Measurements from ENCODE around the gene ZXDC. TPM values are rescaled to one million over a fixed set of nuclear protein-coding genes. Genes with fewer than 3 reads are reported as not detected.

Gene ZXDC
- total and polyA plus RNA-seq, 9 of the 15 experiments (the other 6 are each of a cell fraction or from before 2014, with no cell fraction given): 0.59 to 13.4 (median 7.3) TPM

DNA sequence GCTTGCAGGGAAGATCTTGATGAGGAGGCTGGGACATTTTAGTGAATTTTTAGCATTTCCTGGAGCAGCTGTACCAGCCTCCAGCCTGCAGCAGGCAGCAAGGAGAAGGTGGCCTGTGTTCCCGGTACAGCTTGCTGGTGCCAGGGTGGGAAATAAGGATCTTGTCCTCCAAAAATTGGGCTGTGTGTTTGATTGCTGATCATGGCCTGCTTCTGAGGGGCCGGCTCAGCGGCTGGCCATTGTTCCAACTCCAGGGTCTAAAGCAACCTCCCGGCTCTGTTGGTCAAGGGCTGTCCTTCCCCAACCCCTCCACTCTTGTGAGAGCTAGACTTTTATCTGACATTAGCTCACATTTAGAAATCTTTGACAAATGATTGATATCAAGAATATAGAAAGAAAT is 75.9 kb downstream of the ZXDC start:
- WGBS (ENCODE audit: insufficient coverage, low coverage, missing lambda C conversion rate): 0% methylated on average over 4 of the region's 4 CpGs
- FAIRE-seq: no peak

More for the DNA sequence above, 75.9 kb downstream of the ZXDC start:
- Histone ChIP-seq H3K79me2 (ENCODE audit: control insufficient read depth, insufficient read depth, low read length) (no peaks in the 10 kb centered on the region), H3K27ac (ENCODE audit: extremely low read depth, low read depth, low read length) (no peak overlapping the region), H3K36me3 (ENCODE audit: control insufficient read depth, insufficient read depth, low read length) (no peaks in the 10 kb centered on the region), H4K20me1 (replicated peaks; ENCODE audit: control insufficient read depth, insufficient read depth, low read length) (no peaks in the 10 kb centered on the region), H3K9me3 (replicated peaks; ENCODE audit: control insufficient read depth, insufficient read depth, low read depth, low read length) (no peaks in the 10 kb centered on the region), H3K4me2 (ENCODE audit: insufficient read depth, low read length) (no peak overlapping the region), H3K4me3 (no peak overlapping the region), H3K27me3 (ENCODE audit: control insufficient read depth in 2 of 2, insufficient read depth in 2 of 2, low read length in 2 of 2) (peaks cover 0 to 33% of the 10 kb centered on the region in 2 experiments; a peak in 3 of 5 replicates), H3K9ac (ENCODE audit: insufficient read depth in 1 of 2, low read depth in 2 of 2, low read length in 2 of 2) (no peak overlapping the region), H3K4me1 (replicated peaks in 1 of 2; ENCODE audit: control insufficient read depth in 2 of 2, insufficient read depth in 2 of 2, low read length in 2 of 2) (no peaks in the 10 kb centered on the region; a peak in 1 of 5 replicates), H3K9me1 (ENCODE audit: control insufficient read depth, insufficient read depth, low read length) (no peaks in the 10 kb centered on the region), H2AFZ (ENCODE audit: low read depth, low read length) (no peak overlapping the region)
- DNase-seq (ENCODE audit: extremely low read depth in 1 of 4, low spot score in 3 of 4): no peak
- no peak for TF ChIP-seq ESRRA (IDR thresholded peaks at IDR 0.05; ENCODE audit: borderline replicate concordance, low read depth)
- TF ChIP-seq ILK (tag; IDR thresholded peaks at IDR 0.05; ENCODE audit: borderline replicate concordance, low read depth): no peak
- TF ChIP-seq, protein P1, sequence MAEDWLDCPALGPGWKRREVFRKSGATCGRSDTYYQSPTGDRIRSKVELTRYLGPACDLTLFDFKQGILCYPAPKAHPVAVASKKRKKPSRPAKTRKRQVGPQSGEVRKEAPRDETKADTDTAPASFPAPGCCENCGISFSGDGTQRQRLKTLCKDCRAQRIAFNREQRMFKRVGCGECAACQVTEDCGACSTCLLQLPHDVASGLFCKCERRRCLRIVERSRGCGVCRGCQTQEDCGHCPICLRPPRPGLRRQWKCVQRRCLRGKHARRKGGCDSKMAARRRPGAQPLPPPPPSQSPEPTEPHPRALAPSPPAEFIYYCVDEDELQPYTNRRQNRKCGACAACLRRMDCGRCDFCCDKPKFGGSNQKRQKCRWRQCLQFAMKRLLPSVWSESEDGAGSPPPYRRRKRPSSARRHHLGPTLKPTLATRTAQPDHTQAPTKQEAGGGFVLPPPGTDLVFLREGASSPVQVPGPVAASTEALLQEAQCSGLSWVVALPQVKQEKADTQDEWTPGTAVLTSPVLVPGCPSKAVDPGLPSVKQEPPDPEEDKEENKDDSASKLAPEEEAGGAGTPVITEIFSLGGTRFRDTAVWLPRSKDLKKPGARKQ (CRISPR knock-in tag; IDR thresholded peaks at IDR 0.05): no peak
- TF ChIP-seq HLTF (IDR thresholded peaks at IDR 0.05): no peak
- no peak for TF ChIP-seq ZNF444 (CRISPR knock-in tag; IDR thresholded peaks at IDR 0.05)
- no peak for TF ChIP-seq MAZ (CRISPR knock-in tag; conservative IDR thresholded peaks at IDR 0.05 in 1 of 2, IDR thresholded peaks at IDR 0.05 in 1 of 2)
- no peak for TF ChIP-seq ZNF764 (CRISPR knock-in tag; IDR thresholded peaks at IDR 0.05; ENCODE audit: low read depth)
- TF ChIP-seq, protein P2, sequence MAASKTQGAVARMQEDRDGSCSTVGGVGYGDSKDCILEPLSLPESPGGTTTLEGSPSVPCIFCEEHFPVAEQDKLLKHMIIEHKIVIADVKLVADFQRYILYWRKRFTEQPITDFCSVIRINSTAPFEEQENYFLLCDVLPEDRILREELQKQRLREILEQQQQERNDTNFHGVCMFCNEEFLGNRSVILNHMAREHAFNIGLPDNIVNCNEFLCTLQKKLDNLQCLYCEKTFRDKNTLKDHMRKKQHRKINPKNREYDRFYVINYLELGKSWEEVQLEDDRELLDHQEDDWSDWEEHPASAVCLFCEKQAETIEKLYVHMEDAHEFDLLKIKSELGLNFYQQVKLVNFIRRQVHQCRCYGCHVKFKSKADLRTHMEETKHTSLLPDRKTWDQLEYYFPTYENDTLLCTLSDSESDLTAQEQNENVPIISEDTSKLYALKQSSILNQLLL (CRISPR knock-in tag; IDR thresholded peaks at IDR 0.05; ENCODE audit: borderline replicate concordance): no peak
- TF ChIP-seq, protein P3, sequence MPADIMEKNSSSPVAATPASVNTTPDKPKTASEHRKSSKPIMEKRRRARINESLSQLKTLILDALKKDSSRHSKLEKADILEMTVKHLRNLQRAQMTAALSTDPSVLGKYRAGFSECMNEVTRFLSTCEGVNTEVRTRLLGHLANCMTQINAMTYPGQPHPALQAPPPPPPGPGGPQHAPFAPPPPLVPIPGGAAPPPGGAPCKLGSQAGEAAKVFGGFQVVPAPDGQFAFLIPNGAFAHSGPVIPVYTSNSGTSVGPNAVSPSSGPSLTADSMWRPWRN (IDR thresholded peaks at IDR 0.05; ENCODE audit: low read depth): no peak
- TF ChIP-seq SRSF1 (IDR thresholded peaks at IDR 0.05; ENCODE audit: low read depth, low read length): no peak
- TF ChIP-seq, protein P4, sequence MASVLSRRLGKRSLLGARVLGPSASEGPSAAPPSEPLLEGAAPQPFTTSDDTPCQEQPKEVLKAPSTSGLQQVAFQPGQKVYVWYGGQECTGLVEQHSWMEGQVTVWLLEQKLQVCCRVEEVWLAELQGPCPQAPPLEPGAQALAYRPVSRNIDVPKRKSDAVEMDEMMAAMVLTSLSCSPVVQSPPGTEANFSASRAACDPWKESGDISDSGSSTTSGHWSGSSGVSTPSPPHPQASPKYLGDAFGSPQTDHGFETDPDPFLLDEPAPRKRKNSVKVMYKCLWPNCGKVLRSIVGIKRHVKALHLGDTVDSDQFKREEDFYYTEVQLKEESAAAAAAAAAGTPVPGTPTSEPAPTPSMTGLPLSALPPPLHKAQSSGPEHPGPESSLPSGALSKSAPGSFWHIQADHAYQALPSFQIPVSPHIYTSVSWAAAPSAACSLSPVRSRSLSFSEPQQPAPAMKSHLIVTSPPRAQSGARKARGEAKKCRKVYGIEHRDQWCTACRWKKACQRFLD (CRISPR knock-in tag; IDR thresholded peaks at IDR 0.05): no peak
- TF ChIP-seq ZNF124 (CRISPR knock-in tag; IDR thresholded peaks at IDR 0.05): no peak
- ChIA-PET CTCF (ENCODE audit: low intra/inter-chr PET ratio) (no interaction called here), POLR2A (no interaction called here)
- intact Hi-C loops (cut with micrococcal nuclease) (no loop called here), in situ Hi-C loops (cut with MboI) (loop anchor here (25.0 kb wide), 1 partner anchor 262 kb away; no protein-coding TSS in a partner anchor)
- no TSS peak for BruUV-seq (replicated peaks)
- no peak for ATAC-seq
